Transverse colon (tissue), 4 donors: Measurements from ENCODE around the gene TXNDC11. TPM values are rescaled to one million over a fixed set of nuclear protein-coding genes. Genes with fewer than 3 reads are reported as not detected.
A peak's percentile ranks its signal among the peaks of the same experiment; 100 is the strongest.

Experiments used
- DNase-seq: peaks from one replicate; pipeline ENCODE4 v3.0.0-alpha.2; 2019
- H3K27ac ChIP-seq, 4 donors: fragments of 200-600 bp; sonication (generic); 2 replicates each; pipeline ENCODE4 v1.5.1; 2016 to 2018; ENCODE audit warnings: inconsistent platforms in 4 of 4
- H3K27me3 ChIP-seq: fragments of 200-600 bp; sonication (generic); 2 replicates; pipeline ENCODE4 v1.5.1; 2017; ENCODE audit warnings: inconsistent platforms
- H3K36me3 ChIP-seq, 4 donors: fragments of 200-600 bp; sonication (generic); 2 replicates each; pipeline ENCODE4 v1.5.1; 2017 to 2019; ENCODE audit warnings: inconsistent platforms in 4 of 4
- H3K4me1 ChIP-seq, 4 donors: fragments of 200-600 bp; sonication (generic); 2 replicates each; pipeline ENCODE4 v1.5.1; 2017 to 2020; ENCODE audit warnings: inconsistent platforms in 4 of 4
- H3K4me3 ChIP-seq, 4 donors: fragments of 200-600 bp; sonication (generic); 1 replicate in 1 of 4; 2 replicates in 3 of 4; pipeline versions ENCODE4 v1.5.1 to v1.6.1; 2017 to 2019; ENCODE audit warnings: inconsistent platforms in 4 of 4
- H3K9me3 ChIP-seq, 2 donors: fragments of 200-600 bp; sonication (generic); 2 replicates each; pipeline ENCODE4 v1.5.1; 2017 to 2019; ENCODE audit warnings: inconsistent platforms in 2 of 2
- EP300 ChIP-seq: sonication (generic); formaldehyde crosslinking; IDR thresholded peaks from one replicate; pipeline ENCODE4 v1.6.1; 2017; ENCODE audit warnings: antibody characterized with exemption, low read depth
- POLR2A ChIP-seq: fragments of 450-650 bp; IDR thresholded peaks from one replicate; pipeline ENCODE4 v1.6.1; 2016; ENCODE audit warnings: antibody characterized with exemption, mild to moderate bottlenecking, moderate library complexity
- POLR2AphosphoS5 ChIP-seq, 3 donors: sonication (generic); formaldehyde crosslinking; IDR thresholded peaks; one replicate each; pipeline ENCODE4 v1.6.1; 2016; ENCODE audit warnings: antibody characterized with exemption in 3 of 3
- WGBS, 2 donors: methylation state at CpG; one replicate each; pipeline ENCODE4 v1.1.5; 2018; ENCODE audit warnings: low coverage in 1 of 2; 5-methylcytosine and 5-hydroxymethylcytosine counted together
- in situ Hi-C, 4 donors: fragments of 200-750 bp; cut with MboI; loops; one replicate each; pipeline versions ENCODE4 v1.15.0 to v1.15.1; 2017; ENCODE audit warnings: low sequenced_read_pairs in 3 of 4, low pct_ligation_motif_present in 1 of 4, low pct_unique_long_range_greater_than_20kb in 1 of 4
- intact Hi-C: fragments of 100-400 bp; cut with DNase I; formaldehyde crosslinking; loops from one replicate; pipeline ENCODE4 v1.15.1; 2023; ENCODE audit warnings: low total_unique reads
- total RNA-seq, 4 donors: library from RNA; depleted of rRNA; stranded (reverse); fragments of >200 nt; gene quantifications; one replicate each; pipeline ENCODE4 v1.1.0, GENCODE V29; 2016
- TF ChIP-seq, protein P1 (sequence below), 5 experiments: fragments of 200-600 bp in 3 of 5; fragments of 450-650 bp in 2 of 5; sonication (generic) in 3 of 5; IDR thresholded peaks; 1 replicate in 2 of 5; 2 replicates in 3 of 5; pipeline ENCODE4 v1.5.1; 2016 to 2017; ENCODE audit warnings: antibody characterized with exemption in 5 of 5, inconsistent platforms in 3 of 5, mild to moderate bottlenecking in 2 of 5, moderate library complexity in 1 of 5

Gene TXNDC11
- total RNA-seq, 4 donors from 2014 or later = 66.8 to 105 (median 71.1) TPM

DNA sequence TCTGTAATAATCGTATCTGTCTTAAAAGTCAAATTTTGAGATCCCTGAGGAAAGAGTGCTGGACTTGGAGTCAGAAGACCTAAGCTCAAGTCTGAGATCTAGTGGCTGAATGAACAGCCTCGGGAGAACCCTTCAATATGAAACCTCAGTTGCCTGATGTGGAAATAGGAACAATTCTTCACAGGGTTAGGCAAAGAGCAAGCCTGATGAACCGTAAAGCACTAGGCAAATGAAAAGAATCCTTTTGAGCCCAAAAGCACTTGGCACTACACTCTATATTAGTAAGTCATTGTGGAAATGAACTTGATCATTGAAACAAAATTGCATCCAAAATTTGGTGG, 20.2 kb downstream of the TXNDC11 start:
- peaks cover 0 to 31% (median 18%) of the 10 kb centered on the region in 4 donors for H3K4me1 ChIP-seq
- H3K4me3 ChIP-seq = no peak overlapping the region
- DNase-seq = no peak
- intact Hi-C loops = no loop called here
- no peak for TF ChIP-seq POLR2A
- TF ChIP-seq, protein P1, sequence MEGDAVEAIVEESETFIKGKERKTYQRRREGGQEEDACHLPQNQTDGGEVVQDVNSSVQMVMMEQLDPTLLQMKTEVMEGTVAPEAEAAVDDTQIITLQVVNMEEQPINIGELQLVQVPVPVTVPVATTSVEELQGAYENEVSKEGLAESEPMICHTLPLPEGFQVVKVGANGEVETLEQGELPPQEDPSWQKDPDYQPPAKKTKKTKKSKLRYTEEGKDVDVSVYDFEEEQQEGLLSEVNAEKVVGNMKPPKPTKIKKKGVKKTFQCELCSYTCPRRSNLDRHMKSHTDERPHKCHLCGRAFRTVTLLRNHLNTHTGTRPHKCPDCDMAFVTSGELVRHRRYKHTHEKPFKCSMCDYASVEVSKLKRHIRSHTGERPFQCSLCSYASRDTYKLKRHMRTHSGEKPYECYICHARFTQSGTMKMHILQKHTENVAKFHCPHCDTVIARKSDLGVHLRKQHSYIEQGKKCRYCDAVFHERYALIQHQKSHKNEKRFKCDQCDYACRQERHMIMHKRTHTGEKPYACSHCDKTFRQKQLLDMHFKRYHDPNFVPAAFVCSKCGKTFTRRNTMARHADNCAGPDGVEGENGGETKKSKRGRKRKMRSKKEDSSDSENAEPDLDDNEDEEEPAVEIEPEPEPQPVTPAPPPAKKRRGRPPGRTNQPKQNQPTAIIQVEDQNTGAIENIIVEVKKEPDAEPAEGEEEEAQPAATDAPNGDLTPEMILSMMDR (IDR thresholded peaks at IDR 0.05) = no peak
- TF ChIP-seq EP300 = no peak
- TF ChIP-seq POLR2AphosphoS5 (IDR thresholded peaks at IDR 0.05) = no peak
- peak overlapping the region in 3 of 4 donors; percentile 20 to 39 (median 36) for H3K27ac ChIP-seq
- H3K36me3 ChIP-seq = peaks cover 0 to 26% (median 7%) of the 10 kb centered on the region in 4 donors
- WGBS, 2 donors = 65 to 70% methylated on average over 3 of the region's 3 CpGs
- in situ Hi-C loops = loop anchor here in 2 of 4 donors (25.0 kb wide), 1 partner anchor 335 kb away; no protein-coding TSS in a partner anchor
- no peaks in the 10 kb centered on the region for H3K27me3 ChIP-seq
- H3K9me3 ChIP-seq = no peaks in the 10 kb centered on the region

DNA sequence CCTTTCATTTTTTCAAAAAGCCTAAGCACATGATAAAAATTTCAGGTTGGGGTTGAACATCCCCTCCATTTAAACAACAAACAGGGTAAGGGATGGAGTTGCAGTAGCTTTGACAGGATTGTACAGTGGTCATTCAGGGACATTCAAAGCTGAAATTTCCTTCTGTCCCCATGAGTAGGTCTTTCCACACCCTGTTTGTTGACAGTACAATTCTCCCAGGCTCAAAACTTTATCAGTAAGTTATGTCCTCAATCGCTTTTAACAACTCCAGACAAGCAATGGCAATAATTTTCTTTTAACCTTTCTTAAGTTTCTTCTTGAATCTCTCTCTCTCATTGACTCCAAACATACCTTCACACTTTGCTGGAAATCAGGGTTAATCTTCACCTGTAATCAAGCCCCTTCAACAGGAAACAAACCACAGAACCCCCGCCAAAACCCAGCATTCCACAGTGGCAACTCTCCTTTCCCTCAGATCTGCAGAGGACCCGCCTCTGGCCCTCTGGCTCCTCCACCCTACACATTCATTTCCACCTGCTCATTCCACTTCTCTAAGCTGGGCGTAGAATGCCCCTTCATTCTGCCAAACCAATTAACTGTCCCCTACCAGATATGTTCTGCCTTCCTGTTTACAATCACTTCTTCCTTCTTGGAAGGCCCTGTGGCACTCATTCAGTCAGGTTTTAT, 20.7 kb downstream of the TXNDC11 start:
- WGBS, 2 donors = 53 to 78% methylated on average over 4 of the region's 4 CpGs
- peak overlapping the region in 3 of 4 donors; percentile 20 to 39 (median 36) for H3K27ac ChIP-seq
- intact Hi-C loops (no loop called here), in situ Hi-C loops (loop anchor here in 2 of 4 donors (25.0 kb wide), 1 partner anchor 335 kb away; no protein-coding TSS in a partner anchor)
- DNase-seq = peak; percentile 8
- peaks cover under 1 to 31% (median 18%) of the 10 kb centered on the region in 4 donors for H3K4me1 ChIP-seq
- no peaks in the 10 kb centered on the region for H3K27me3 ChIP-seq
- H3K9me3 ChIP-seq = no peaks in the 10 kb centered on the region
- H3K4me3 ChIP-seq = no peak overlapping the region
- H3K36me3 ChIP-seq = peaks cover 0 to 26% (median 7%) of the 10 kb centered on the region in 4 donors
- no peak for TF ChIP-seq POLR2AphosphoS5 (IDR thresholded peaks at IDR 0.05)
- TF ChIP-seq, protein P1 (IDR thresholded peaks at IDR 0.05) = no peak
- TF ChIP-seq EP300 = no peak
- no peak for TF ChIP-seq POLR2A

DNA sequence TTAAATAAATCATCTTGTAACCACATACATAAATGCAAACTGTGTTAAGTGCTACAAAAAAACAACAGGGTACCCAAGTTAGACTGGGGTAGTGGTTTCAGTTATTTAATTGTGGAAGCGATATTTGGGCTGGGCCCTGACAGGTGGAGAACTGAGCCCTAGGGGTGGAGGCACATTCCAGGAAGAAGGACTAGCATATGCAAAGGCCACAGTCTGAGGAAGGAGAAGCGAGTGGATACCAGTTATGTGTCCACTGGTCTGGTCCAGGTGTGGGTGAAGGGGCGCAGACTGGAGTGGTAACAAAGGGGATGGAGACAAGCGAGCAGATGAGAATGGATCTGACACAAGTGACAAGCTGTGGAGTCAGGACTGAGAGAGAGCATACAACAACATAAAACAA, 22.9 kb downstream of the TXNDC11 start:
- in situ Hi-C loops (loop anchor here in 3 of 4 donors (10.0 to 25.0 kb wide), 3 partner anchors 175 to 332 kb away; no protein-coding TSS in a partner anchor), intact Hi-C loops (loop anchor here (5.0 to 10.0 kb wide), 2 partner anchors 185 to 322 kb away; no protein-coding TSS in a partner anchor)
- Histone ChIP-seq H3K36me3 (peaks cover 0 to 21% (median 6%) of the 10 kb centered on the region in 4 donors), H3K9me3 (no peaks in the 10 kb centered on the region), H3K27ac (no peak overlapping the region), H3K4me3 (no peak overlapping the region), H3K4me1 (peaks cover 0 to 29% (median 10%) of the 10 kb centered on the region in 4 donors), H3K27me3 (no peaks in the 10 kb centered on the region)
- no peak for DNase-seq
- TF ChIP-seq, protein P1 (IDR thresholded peaks at IDR 0.05) = no peak
- TF ChIP-seq EP300 (no peak), POLR2AphosphoS5 (IDR thresholded peaks at IDR 0.05) (no peak), POLR2A (no peak)
- WGBS, 2 donors = 97 to 99% methylated on average over 3 to 4 of the region's 4 CpGs

DNA sequence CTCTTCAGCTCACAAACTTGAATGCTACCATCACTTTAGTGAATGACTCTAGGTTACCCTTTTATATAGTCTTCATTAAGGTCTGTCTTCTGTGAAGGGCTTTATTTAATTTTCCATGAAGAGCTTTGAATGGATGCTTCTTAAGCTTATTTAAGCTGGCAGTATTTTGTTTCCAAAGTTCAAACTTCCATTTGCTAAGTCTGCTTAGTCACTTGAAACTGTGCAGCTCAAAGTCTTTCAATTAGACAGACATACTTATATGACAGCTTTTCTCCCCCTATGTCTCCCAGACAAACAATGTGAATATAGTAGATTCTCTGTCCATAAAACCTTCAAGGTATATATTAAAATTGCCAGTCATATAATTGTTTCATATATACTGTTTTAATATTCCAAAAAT, 23.5 kb downstream of the TXNDC11 start:
- in situ Hi-C loops (loop anchor here in 3 of 4 donors (10.0 to 25.0 kb wide), 3 partner anchors 174 to 332 kb away; no protein-coding TSS in a partner anchor), intact Hi-C loops (loop anchor here (5.0 to 10.0 kb wide), 2 partner anchors 184 to 322 kb away; no protein-coding TSS in a partner anchor)
- Histone ChIP-seq H3K9me3 (no peaks in the 10 kb centered on the region), H3K36me3 (peaks cover 0 to 21% (median 5%) of the 10 kb centered on the region in 4 donors), H3K27me3 (no peaks in the 10 kb centered on the region), H3K27ac (no peak overlapping the region), H3K4me1 (peaks cover 0 to 34% (median 10%) of the 10 kb centered on the region in 4 donors), H3K4me3 (no peak overlapping the region)
- DNase-seq = no peak
- TF ChIP-seq POLR2A (no peak), EP300 (no peak), POLR2AphosphoS5 (IDR thresholded peaks at IDR 0.05) (no peak)
- TF ChIP-seq, protein P1 (IDR thresholded peaks at IDR 0.05) = no peak
